ENCODE results near the gene ZNRF2.

ZNRF2 gene

DNA sequence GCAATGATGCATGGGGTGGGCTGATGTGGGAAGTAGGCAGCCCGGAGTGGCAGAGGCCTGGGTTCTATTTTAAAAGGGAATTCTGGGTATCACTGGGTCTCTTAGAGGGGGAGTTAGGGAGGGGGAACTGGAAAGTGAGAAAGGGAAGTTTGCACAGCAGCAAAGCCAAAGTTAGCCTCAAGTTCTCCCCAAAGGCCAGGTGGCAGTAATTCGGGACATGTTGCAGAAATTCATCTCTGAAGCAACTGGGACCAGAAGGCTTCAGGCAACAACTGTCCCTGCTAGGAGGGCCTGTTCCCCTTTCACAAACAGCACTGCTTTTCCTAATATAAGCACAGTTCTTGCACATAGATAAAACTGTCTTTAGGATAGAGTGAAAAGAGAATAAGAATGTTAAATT is 126.8 kb downstream of the ZNRF2 start:
- ATAC-seq, result no peak
- no peaks in the 10 kb centered on the region for H3K4me1 Mint-ChIP-seq
- H3K27ac Mint-ChIP-seq, result no peak overlapping the region

GRCh38 chr7:30411897-30412296 is 127.5 kb downstream of the ZNRF2 start:
- H3K4me3 Mint-ChIP-seq, result no peak overlapping the region
- peaks cover 0 to 8% of the 10 kb centered on the region in 2 donors for H3K9me3 Mint-ChIP-seq
- ATAC-seq (no peak), DNase-seq (no peak)
- H3K27me3 Mint-ChIP-seq, result no peaks in the 10 kb centered on the region
- no peaks in the 10 kb centered on the region for H3K4me1 Mint-ChIP-seq
- H3K27ac Mint-ChIP-seq, result no peak overlapping the region

More for the DNA sequence above, 126.8 kb downstream of the ZNRF2 start:
- Mint-ChIP-seq H3K27me3 (no peaks in the 10 kb centered on the region), H3K9me3 (peaks cover 0 to 8% of the 10 kb centered on the region in 2 donors), H3K4me3 (no peak overlapping the region)
- DNase-seq, result no peak

DNA sequence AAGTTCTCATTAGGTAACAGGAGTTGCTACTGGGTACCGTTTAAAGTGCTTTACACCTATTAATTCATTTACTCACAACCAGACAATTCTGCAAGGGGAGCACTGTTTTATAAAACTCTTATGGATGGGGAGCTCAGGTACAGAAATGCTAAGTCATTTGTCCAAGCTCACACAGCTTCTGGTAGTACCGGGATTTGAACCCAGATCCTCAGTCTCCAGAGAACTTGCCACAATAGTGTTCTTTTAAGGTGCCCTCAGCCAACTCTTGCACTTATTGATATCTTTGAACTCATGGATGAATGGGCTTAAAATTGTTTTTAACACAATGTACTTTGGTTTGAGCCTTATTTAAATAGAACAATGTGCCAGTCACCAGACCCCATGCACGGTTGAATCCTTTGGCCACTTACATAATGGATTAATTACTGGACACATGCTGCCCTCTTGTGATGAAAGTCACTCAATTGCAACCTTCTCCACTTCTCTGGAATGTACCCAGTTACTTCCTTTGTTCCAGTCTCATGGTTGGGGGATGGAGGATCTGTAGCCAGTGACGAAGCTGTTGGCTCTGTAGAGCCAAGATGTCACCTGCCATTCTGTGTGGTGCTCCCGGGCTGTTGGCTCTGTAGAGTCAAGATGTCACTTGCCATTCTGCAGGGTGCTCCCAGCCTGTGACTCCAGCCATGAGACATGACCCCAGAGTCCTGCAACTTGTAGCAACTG is 128.5 kb downstream of the ZNRF2 start:
- DNase-seq (no peak), ATAC-seq (no peak)
- H3K27ac Mint-ChIP-seq, result no peak overlapping the region
- H3K4me3 Mint-ChIP-seq, result no peak overlapping the region
- peaks cover 0 to 8% of the 10 kb centered on the region in 2 donors for H3K9me3 Mint-ChIP-seq
- H3K4me1 Mint-ChIP-seq, result no peaks in the 10 kb centered on the region
- H3K27me3 Mint-ChIP-seq, result no peaks in the 10 kb centered on the region

GRCh38 chr7:30413864-30414263 is 129.5 kb downstream of the ZNRF2 start:
- ATAC-seq, result no peak
- H3K4me1 Mint-ChIP-seq, result no peaks in the 10 kb centered on the region
- peaks cover 0 to 8% of the 10 kb centered on the region in 2 donors for H3K9me3 Mint-ChIP-seq
- H3K27ac Mint-ChIP-seq, result peak overlapping the region in 1 of 2 donors; percentile 81
- H3K27me3 Mint-ChIP-seq, result no peaks in the 10 kb centered on the region
- no peak for DNase-seq
- no peak overlapping the region for H3K4me3 Mint-ChIP-seq
